NCI-H2081 (cell line): ENCODE measurements around the gene NIN.

Source experiments
- DNase-seq, 2 experiments: peaks; one replicate each; lab custom pipeline; 2025; lab: John Stamatoyannopoulos, UW

NIN gene

GRCh38 chr14:50830932-50831725 lies at the start of gene NIN:
NIN (minus strand) TSS chr14:50831162; CDS start chr14:50822056, 9,106 bp downstream.
- peak; percentile 70 to 80 for DNase-seq

GRCh38 chr14:50875359-50876070 lies 44.6 kb upstream of the NIN start:
- DNase-seq = no peak

- DNase-seq = peak in 1 of 2 experiments; percentile 35
Observed at GRCh38 chr14:50874757-50875156, 43.8 kb upstream of the NIN start.

GRCh38 chr14:50871914-50872732 lies 41.2 kb upstream of the NIN start, which contains the start of gene ABHD12B:
ABHD12B (plus strand) TSS chr14:50872053; CDS start chr14:50872175, 122 bp downstream.
- no peak for DNase-seq

- no peak for DNase-seq
Observed at GRCh38 chr14:50871228-50871627, 40.3 kb upstream of the NIN start.

GRCh38 chr14:50865391-50866076 lies 34.6 kb upstream of the NIN start:
- no peak for DNase-seq

- no peak for DNase-seq
Observed at GRCh38 chr14:50864946-50865345, 34.0 kb upstream of the NIN start.

- DNase-seq = no peak
Observed at GRCh38 chr14:50864237-50864636, 33.3 kb upstream of the NIN start.

GRCh38 chr14:50862036-50862570 lies 31.1 kb upstream of the NIN start:
- no peak for DNase-seq

- peak; percentile 90 to 92 for DNase-seq
Observed at GRCh38 chr14:50860478-50861086, 29.6 kb upstream of the NIN start.

GRCh38 chr14:50859296-50859624 lies 28.3 kb upstream of the NIN start:
- peak in 1 of 2 experiments; percentile 7 for DNase-seq

GRCh38 chr14:50856660-50857059 lies 25.7 kb upstream of the NIN start:
- DNase-seq = no peak

- no peak for DNase-seq
Observed at GRCh38 chr14:50855558-50855957, 24.6 kb upstream of the NIN start.

- DNase-seq = no peak
Observed at GRCh38 chr14:50854521-50854920, 23.6 kb upstream of the NIN start.

GRCh38 chr14:50853891-50854290 lies 22.9 kb upstream of the NIN start:
- DNase-seq = no peak

GRCh38 chr14:50846226-50846880 lies 15.4 kb upstream of the NIN start:
- no peak for DNase-seq

- DNase-seq = no peak
Observed at GRCh38 chr14:50845166-50845565, 14.2 kb upstream of the NIN start.

GRCh38 chr14:50844391-50844790 lies 13.4 kb upstream of the NIN start:
- no peak for DNase-seq

GRCh38 chr14:50839691-50840090 lies 8.7 kb upstream of the NIN start:
- DNase-seq = no peak

- no peak for DNase-seq
Observed at GRCh38 chr14:50839048-50839447, 8.1 kb upstream of the NIN start.
